Cortex of kidney (tissue), 1 donor: ENCODE data around the gene MGMT.

ENCODE experiments used
- DNase-seq: peaks from one replicate; lab custom pipeline; 2025; lab: John Stamatoyannopoulos, UW

Gene MGMT

GRCh38 chr10:129730272-129730992 is 263.4 kb downstream of the MGMT start:
- no peak for DNase-seq

DNA sequence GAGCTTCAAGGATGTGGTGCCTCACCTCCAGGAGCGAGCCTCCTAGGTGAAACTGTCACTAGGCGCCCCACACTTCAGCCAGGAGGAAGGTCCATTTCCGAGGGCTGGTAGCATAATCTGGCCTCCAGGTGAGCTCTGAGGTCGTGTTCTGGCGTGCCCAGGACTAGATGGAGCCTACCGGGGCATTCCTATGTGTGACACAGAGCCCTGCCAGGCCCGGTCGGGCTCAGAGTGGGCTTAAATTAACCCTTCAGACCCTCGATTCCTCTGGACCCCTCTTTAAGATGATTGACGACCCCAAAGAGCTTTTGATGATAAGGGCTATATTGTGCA is 263.9 kb downstream of the MGMT start:
- DNase-seq: no peak

GRCh38 chr10:129740532-129741279 is 273.7 kb downstream of the MGMT start:
- DNase-seq: no peak

DNA sequence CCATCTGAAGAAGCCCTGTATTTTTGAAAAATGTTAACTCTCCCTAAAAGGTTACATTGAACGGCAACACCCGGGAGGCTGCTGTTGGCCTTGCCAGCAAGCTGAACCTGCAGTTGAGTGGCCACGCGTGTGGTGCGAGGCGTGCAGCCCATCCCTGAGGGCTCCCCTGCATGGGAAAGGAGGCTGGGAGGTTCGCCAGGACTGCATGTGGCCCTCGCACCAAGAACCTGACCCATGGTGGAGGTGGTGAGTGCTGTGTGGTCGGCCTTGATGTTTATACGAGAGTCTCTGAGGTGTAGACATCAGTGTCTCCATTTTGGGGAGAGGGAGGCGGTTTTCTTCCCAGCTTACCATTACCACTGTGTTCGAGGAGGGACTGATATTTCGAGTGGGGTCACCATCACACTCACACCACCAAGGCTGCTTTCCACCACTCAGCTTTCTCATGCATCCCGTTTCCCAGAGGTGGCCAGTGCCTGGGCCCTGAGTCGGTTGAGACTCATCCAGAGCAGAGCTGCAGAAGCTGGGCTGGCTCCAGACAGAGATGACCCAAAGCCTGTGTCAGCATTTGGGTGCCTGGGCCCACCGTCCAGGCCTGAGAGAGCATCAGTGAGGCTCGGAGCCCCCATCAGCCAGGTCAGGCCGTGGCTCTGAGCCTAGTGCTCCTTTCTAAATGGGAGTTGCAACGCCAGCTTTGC is 274.4 kb downstream of the MGMT start:
- DNase-seq: no peak

DNA sequence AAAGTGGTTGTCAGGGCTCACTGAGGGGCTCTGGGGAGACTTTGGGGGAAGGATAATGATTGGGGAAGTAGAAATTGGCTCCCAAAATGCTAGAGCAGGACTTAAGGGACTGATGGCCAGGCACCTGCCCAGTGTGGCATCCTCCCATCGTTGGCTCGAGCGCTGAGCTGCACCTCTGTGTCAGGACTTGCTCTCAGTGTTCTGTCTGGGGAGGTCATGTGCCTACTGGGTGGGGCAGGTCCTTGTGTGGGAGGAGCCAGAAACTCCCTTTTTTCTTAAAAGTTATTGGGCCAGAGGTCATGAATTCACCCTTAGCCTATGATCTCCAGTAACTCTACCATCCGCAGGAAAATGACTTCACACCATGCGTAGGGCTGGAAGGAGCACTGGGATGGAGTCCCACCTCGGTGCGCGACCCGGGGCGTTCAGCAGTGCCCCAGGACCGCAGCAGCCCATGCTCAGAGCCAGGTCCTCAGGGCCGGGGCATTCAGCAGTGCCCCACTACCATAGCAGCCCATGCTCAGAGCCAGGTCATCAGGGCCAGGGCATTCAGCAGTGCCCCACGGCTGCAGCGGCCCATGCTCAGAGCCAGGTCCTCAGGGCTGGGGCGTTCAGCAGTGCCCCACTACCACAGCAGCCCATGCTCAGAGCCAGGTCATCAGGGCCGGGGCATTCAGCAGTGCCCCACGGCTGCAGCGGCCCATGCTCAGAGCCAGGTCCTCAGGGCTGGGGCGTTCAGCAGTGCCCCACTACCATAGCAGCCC is 275.1 kb downstream of the MGMT start:
- no peak for DNase-seq

DNA sequence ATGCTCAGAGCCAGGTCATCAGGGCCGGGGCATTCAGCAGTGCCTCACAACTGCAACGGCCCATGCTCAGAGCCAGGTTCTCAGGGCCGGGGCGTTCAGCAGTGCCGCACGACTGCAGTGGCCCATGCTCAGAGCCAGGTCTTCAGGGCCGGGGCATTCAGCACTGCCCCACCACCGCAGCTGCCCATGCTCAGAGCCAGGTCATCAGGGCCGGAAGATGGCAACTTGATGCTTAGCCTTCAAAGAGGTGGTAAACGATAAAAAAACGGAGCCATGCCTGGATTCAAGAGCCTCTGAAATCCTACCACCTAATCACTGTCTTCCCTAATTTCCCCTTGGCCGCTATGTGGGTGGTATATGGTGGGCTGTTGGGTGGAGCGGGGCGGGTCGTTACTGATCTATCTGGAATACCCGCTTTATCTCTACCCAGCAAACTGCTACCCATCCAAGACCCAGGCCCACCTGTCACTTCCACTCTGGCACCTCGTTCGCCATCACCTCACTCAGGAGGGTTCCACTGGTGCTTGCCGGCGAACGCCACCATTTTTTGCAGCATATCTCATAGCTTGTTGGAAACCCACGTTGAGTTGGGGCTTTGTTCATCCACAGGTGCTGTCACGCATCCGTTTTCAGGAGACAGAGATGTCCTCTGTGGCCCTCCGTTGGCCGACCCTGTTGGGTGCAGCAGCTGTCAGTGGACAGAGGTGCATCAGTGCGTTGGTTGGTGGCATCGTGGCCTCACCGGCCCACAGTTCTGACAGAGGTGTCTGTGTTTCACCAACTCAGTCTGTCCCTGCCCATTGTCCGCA is 275.9 kb downstream of the MGMT start:
- no peak for DNase-seq

GRCh38 chr10:129743738-129744133 is 276.7 kb downstream of the MGMT start:
- DNase-seq: no peak

DNA sequence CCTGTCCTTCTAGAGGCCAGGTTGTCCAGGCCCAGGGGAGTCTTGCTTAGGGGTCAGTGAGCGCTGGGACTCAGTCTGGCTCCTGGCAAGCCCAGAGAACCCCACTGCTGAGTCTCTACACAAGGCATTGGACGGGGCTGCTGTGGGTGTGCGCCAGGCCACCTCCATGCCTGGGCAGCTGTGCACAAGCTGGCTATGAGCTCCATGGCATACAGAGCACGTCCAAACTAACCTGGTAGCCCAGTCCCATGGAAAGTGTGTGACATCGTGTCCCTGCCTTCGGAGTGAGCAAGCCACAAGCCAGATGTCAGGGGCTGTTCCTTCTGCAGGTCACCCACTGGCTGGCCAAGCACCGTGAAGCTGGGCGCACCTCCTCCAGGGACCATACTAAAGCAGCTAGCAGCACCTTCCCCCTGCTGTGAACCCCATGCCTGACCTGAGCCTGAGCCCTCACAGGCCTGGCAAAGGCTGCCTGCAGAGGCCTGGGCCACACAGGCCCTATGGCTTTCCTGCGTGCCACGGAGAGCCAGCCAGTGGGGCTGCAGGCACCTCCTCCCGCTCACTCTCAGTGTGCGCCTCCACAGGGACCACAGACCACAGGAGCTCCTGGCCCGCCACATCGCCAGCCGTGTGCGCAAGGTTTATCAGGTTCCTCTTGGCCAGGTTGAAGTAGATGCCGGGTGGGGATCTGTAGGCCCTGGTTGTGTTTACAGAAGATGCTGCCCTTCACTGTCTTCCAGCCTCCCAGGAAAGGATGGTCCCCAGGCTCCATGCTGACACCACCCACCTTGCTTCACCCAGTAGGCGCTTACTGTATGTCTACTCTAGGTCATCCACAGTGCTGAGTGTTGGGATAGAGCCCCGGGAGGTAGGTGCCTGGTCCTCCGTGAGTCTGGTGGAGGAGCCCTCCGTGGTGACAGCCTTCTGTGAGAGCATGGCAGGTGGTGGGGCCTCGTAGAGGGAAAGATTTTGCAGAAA is 277.4 kb downstream of the MGMT start:
- no peak for DNase-seq

DNA sequence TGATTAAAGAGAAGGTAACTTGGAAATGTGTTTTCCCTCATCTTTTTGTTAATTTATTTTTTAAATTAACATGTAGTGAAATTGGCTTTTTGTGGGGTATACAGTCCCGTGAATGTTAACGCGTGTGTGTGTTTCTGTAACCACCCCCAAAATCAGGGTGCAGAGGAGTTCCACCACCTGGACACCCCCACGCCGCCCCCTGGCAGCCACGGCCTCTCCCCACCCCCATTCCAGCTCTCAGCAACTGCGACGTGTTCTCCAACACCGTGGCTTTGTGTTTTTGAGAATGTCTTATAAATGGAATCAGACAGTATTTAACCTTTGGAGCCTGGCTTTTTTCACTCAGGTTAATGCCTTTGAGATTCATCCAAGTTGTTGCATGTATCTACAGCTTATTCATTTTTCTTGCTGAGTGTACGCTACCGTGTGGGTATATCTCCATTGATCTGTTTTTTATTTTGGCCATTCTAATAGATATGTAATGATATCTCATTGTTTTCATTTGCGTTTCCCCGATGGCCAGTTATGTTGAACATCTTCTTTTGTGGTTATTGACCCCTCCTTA is 278.2 kb downstream of the MGMT start:
- no peak for DNase-seq

- DNase-seq: no peak
Measured at GRCh38 chr10:129754211-129755050, 287.4 kb downstream of the MGMT start.

DNA sequence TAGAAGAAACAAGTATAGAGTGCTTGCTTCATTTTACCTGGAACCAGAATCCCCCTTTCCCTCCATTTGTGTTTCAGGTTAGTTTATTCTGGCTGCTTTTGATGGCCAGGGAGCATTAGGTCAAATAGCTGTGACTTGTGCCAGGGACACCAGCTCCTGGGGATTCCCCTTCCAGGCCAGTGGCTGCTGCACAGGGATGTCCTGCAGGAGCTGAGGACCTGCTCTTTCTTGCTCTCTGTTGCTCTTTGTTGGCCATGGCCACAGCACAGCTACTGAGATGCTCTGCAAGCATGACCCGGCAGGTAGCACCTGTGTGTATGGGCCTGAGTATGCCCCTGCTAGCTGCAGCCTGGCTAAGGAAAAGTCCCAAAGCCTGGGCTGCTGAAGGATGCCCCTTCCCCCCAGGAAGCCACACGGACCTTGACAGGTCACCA is 288.1 kb downstream of the MGMT start:
- DNase-seq: no peak

DNA sequence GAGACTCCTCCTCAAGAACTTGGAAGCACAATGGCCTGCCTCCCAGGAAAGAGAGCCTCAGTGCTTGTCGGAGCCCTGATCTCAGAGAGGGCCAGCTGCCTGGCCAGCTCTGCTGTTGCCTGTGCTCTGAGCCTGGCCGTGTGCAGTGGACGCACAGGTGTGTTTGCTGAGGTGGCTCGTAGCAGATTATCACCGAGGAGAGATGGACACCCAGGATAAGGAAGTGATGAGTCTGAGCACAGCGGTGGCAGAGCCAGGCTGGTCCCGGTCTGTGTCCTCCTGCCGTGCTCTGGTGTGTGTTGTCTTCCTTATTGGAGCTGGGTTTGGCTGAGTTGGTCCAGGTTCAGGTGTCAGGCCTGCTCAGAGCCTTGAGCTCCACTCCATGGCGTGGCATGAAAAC is 288.6 kb downstream of the MGMT start:
- no peak for DNase-seq

DNA sequence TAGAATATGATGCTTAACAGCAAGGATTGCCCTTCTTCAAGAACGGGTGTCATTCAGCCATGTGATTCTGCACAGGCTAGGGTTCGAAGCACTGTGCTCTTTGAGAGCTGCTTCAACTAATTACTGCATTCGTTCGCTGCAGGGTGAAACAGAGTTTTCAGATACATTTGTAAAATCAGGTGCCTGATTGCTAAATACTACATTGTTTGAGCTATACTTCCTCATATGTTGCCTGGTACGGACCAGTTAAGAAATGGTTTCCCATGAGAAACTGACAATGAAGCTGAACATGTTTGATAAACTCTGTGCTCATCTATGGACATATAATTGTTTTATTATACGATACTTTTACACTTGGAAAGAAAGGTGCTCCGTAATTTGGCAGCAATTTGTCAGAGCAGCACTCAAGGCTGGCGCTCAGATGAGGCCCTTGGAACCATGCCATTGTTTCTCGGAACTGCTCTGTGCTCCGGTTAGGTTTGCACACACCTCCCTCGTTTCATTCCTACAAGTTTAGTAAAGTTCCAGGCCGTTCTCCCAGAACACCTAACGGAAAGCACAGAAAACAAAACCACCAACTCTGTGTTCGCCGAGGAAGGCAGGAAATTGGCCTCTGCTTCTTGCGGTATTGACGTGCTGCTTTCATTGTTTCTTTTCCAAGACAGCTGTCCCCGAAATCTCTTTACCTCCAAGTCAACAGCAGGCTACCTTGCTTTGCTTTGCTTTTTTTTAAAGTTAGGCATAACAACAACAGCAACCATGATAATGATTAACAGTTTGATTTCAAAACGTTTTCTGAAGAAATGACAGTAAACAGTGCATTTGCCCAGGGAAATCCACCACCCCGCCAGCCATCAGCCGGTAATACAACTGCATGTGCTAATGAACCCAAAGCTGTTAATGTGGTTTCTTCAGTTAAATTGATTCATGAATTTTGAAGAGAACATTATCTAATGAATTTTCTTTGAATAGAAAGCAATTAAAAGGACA is 290.2 kb downstream of the MGMT start:
- DNase-seq: no peak

GRCh38 chr10:129758207-129759021 is 291.4 kb downstream of the MGMT start:
- no peak for DNase-seq

DNA sequence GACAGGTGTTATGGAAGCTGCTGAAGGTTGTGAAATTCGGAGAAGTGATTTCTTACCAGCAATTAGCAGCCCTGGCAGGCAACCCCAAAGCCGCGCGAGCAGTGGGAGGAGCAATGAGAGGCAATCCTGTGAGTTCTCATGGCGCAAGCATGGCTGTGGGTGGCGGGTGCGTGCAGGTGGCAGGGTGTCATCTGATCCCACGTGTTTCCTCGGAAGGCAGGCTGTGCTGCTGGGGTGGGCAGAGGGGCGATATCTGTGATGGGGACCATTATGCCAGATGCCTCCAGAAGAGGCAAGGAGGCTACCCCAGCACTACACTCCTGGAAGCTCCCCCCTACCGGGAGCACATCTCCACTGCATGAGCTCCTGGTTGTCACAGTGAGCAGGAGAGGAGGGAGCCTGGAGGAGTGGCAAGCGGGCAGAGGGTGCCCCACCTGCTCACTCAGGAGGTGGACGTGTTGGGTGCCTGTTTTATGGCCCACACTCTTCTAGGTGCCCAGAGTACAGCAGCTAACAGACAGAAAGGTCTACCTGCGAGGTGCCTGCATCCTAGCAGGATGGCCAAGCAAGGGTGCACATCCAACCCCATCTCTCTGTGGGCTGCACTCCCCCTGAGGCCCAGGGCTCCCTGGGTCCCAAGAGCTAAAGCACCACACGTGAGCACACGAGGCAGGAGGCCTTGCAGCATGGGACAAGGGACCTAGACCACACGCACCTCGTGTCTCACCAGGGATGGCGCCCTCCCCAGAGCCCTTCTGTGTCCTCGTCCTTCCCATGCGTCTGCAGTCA is 292.4 kb downstream of the MGMT start:
- no peak for DNase-seq

DNA sequence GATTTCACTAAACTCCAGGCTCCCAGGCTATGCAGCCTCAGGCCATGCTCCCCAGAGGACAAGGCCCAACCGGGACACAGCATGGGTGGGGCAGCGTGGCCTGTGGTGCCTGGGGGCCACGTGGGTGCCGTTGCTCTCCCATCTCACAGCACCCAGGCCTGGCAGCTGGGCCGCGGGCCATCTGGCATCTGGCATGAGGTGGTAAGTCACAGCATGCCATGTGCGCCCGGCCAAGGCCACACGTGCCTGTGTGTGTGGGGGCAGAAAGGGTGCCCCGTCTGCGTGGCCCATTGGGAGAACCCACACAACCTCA is 292.9 kb downstream of the MGMT start:
- no peak for DNase-seq
